Vagina (tissue), 2 donors: ENCODE data around the gene LRMDA. TPM values are rescaled to one million over a fixed set of nuclear protein-coding genes. Genes with fewer than 3 reads are reported as not detected.

Experiments
- DNase-seq, 2 donors: peaks; one replicate each; pipeline ENCODE4 v3.0.0-alpha.2; 2017; ENCODE audit errors: extremely low spot score in 2 of 2
- H3K27ac ChIP-seq: fragments of 200-600 bp; sonication (generic); one replicate; pipeline ENCODE4 v1.5.1; 2019
- H3K27me3 ChIP-seq: fragments of 200-600 bp; sonication (generic); one replicate; pipeline ENCODE4 v1.5.1; 2019
- H3K36me3 ChIP-seq, 2 donors: fragments of 200-600 bp; sonication (generic); one replicate each; pipeline ENCODE4 v1.5.1; 2017 to 2019
- H3K4me1 ChIP-seq: fragments of 200-600 bp; sonication (generic); one replicate; pipeline ENCODE4 v1.5.1; 2019
- H3K4me3 ChIP-seq, 2 donors: fragments of 200-600 bp; sonication (generic); 1 replicate in 1 of 2; 2 replicates in 1 of 2; pipeline ENCODE4 v1.5.1; 2016 to 2019
- H3K9me3 ChIP-seq: fragments of 200-600 bp; sonication (generic); one replicate; pipeline ENCODE4 v1.5.1; 2019
- CTCF ChIP-seq, 3 experiments: fragments of 450-650 bp in 2 of 3; fragments of 200-600 bp in 1 of 3; sonication (generic) in 1 of 3; IDR thresholded peaks; one replicate each; pipeline ENCODE4 v1.5.1; 2017 to 2019; ENCODE audit warnings: antibody characterized with exemption in 3 of 3, mild to moderate bottlenecking in 2 of 3, moderate library complexity in 2 of 3
- POLR2A ChIP-seq, 2 donors: fragments of 450-650 bp; IDR thresholded peaks; one replicate each; pipeline ENCODE4 v1.6.1; 2017; ENCODE audit warnings: antibody characterized with exemption in 2 of 2, mild to moderate bottlenecking in 2 of 2, moderate library complexity in 2 of 2
- POLR2AphosphoS5 ChIP-seq, 2 donors: sonication (generic); formaldehyde crosslinking; IDR thresholded peaks; one replicate each; pipeline ENCODE4 v1.9.0; 2017; ENCODE audit warnings: antibody characterized with exemption in 2 of 2, mild to moderate bottlenecking in 2 of 2, low read depth in 1 of 2; ENCODE audit not compliant: insufficient read depth in 1 of 2
- intact Hi-C: fragments of 100-400 bp; cut with DNase I; formaldehyde crosslinking; loops from one replicate; pipeline ENCODE4 v1.15.1; 2023
- total RNA-seq: library from RNA; depleted of rRNA; stranded (reverse); fragments of >200 nt; gene quantifications from one replicate; pipeline ENCODE4 v1.2.3, GENCODE V29; 2016

The LRMDA gene
- total RNA-seq, 1 donor from 2014 or later: 22.6 TPM

DNA sequence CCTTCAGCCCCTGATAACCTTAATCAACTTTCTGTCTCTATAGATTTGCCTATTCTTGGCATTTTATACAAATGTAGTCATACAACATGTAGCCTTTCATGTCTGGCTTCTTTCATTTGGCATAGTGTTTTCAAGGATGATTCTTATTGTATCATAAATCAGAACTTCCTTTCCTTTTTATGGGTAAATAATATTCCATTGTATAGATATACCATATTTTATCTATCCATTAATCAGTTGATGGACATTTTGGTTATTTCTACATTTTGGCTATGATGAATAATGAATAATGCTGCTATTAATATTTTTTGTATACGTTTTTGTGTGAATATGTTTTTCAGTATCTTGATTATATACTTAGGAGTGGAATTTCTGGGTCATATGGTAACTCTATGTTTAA is 720.8 kb downstream of the LRMDA start:
- no peak overlapping the region for H3K4me3 ChIP-seq
- H3K36me3 ChIP-seq: no peaks in the 10 kb centered on the region
- DNase-seq: no peak
- TF ChIP-seq POLR2AphosphoS5 (IDR thresholded peaks at IDR 0.05; ENCODE audit: insufficient read depth in 1 of 2, low read depth in 1 of 2) (no peak), POLR2A (IDR thresholded peaks at IDR 0.05) (no peak), CTCF (IDR thresholded peaks at IDR 0.05) (no peak)
- H3K4me1 ChIP-seq: no peaks in the 10 kb centered on the region
- no peaks in the 10 kb centered on the region for H3K9me3 ChIP-seq
- intact Hi-C loops: no loop called here
- no peak overlapping the region for H3K27ac ChIP-seq
- no peaks in the 10 kb centered on the region for H3K27me3 ChIP-seq

DNA sequence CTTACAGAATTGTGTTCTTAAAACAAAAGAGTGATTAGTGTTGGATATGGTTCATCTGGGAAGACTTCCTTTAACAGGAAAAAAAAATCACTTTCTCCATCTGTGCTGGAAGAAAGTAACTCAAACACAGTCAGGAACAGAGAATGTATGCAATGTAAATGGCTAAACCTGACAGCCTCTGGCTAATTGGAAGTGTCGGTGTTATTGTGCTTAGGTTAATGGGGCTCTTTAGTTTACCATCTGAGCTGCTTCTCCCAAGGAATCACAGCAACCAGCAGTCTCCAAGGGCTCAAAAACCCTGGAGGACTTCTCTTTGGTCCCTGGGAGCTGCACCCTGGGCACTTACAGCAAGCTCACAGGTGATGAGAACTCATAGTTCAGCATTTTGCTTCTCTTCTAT is 724.5 kb downstream of the LRMDA start:
- Histone ChIP-seq H3K4me1 (no peaks in the 10 kb centered on the region), H3K9me3 (no peaks in the 10 kb centered on the region), H3K27me3 (no peaks in the 10 kb centered on the region), H3K27ac (no peak overlapping the region), H3K36me3 (no peaks in the 10 kb centered on the region), H3K4me3 (no peak overlapping the region)
- no peak for TF ChIP-seq CTCF (IDR thresholded peaks at IDR 0.05)
- no peak for TF ChIP-seq POLR2A (IDR thresholded peaks at IDR 0.05)
- no peak for TF ChIP-seq POLR2AphosphoS5 (IDR thresholded peaks at IDR 0.05; ENCODE audit: insufficient read depth in 1 of 2, low read depth in 1 of 2)
- DNase-seq: no peak
- intact Hi-C loops: no loop called here

DNA sequence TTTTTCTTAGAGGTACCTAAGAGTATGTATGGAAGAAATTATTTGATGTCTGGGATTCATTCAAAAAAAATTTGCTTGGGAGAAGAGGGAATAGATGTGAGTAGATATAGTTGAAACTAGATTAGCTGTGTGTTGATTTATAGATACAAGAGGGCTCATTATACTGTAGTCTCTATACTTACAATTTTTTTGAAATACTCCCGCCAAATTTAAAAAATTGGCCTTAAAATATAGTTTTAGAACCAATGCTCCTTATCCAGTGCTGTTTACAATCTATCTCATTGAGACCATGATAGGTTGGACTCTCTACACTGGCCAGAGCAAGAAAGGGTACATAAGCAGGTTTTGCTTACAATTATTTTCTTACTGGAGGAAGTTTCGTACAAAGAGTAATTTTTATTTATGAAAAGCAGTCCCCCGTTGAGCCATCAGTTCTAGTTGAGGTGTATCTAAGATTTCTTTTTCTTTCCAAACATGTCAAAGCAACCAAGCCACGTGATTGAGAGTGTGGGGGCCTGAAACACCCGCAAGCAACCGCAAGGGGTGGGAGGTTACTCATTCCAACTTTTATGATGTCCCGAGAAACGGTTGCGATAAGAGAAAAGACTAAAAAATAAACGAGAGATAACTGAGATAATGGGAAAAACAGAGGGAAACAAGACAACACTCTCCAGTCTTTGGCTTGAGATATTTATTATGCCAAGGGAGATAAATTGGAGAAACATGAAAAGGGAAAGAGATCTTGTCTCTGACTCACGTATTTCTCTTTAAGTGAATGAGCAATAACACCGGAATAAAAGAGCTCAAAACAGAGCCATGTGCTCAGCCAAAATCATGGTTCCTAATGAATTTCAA is 729.2 kb downstream of the LRMDA start:
- Histone ChIP-seq H3K36me3 (no peaks in the 10 kb centered on the region), H3K27me3 (no peaks in the 10 kb centered on the region), H3K27ac (peak overlapping the region; percentile 20), H3K4me1 (no peaks in the 10 kb centered on the region), H3K9me3 (no peaks in the 10 kb centered on the region), H3K4me3 (no peak overlapping the region)
- intact Hi-C loops: no loop called here
- DNase-seq: no peak
- no peak for TF ChIP-seq POLR2A (IDR thresholded peaks at IDR 0.05)
- no peak for TF ChIP-seq CTCF (IDR thresholded peaks at IDR 0.05)
- no peak for TF ChIP-seq POLR2AphosphoS5 (IDR thresholded peaks at IDR 0.05; ENCODE audit: insufficient read depth in 1 of 2, low read depth in 1 of 2)

GRCh38 chr10:76161301-76161582 is 729.8 kb downstream of the LRMDA start:
- Histone ChIP-seq H3K4me1 (no peaks in the 10 kb centered on the region), H3K36me3 (no peaks in the 10 kb centered on the region), H3K9me3 (no peaks in the 10 kb centered on the region), H3K27ac (peak overlapping the region; percentile 20), H3K27me3 (no peaks in the 10 kb centered on the region), H3K4me3 (no peak overlapping the region)
- TF ChIP-seq POLR2A (IDR thresholded peaks at IDR 0.05) (no peak), POLR2AphosphoS5 (IDR thresholded peaks at IDR 0.05; ENCODE audit: insufficient read depth in 1 of 2, low read depth in 1 of 2) (no peak)
- intact Hi-C loops: no loop called here
- DNase-seq: no peak

DNA sequence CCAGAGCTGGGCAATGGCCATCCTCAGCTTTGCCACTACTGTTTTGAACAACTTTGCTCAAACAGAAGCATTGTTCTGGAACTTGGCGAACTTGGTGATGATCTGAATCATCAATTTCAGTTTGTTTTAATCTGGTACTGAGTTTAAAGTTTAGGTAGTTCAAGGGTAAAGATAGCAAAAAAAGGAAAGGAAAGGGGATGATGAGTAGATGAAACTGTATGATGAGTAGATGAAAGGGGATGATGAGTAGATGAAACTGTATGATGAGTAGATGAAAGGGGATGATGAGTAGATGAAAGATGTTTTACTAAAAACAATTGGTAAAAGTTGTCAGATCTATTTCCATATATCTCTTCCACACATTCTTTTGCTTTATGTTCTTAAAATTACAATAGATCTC is 737.0 kb downstream of the LRMDA start:
- H3K4me3 ChIP-seq: no peak overlapping the region
- H3K27ac ChIP-seq: no peak overlapping the region
- no peaks in the 10 kb centered on the region for H3K4me1 ChIP-seq
- intact Hi-C loops: no loop called here
- no peaks in the 10 kb centered on the region for H3K9me3 ChIP-seq
- TF ChIP-seq CTCF (IDR thresholded peaks at IDR 0.05): no peak
- no peak for TF ChIP-seq POLR2A (IDR thresholded peaks at IDR 0.05)
- no peak for DNase-seq
- no peaks in the 10 kb centered on the region for H3K36me3 ChIP-seq
- no peaks in the 10 kb centered on the region for H3K27me3 ChIP-seq
